Endodermal cell (in vitro differentiated cells): ENCODE results near the gene LCE1A. TPM values are rescaled to one million over a fixed set of nuclear protein-coding genes. Genes with fewer than 3 reads are reported as not detected.

Source experiments
- DNase-seq: peaks from one replicate; pipeline ENCODE4 v3.0.0-alpha.2; 2017
- H3K27ac ChIP-seq: 2 replicates; pipeline ENCODE4 v1.5.1; 2013; ENCODE audit warnings: mild to moderate bottlenecking, low read depth, low read length, moderate library complexity
- H3K27me3 ChIP-seq: 2 replicates; pipeline ENCODE4 v1.6.1; 2013; ENCODE audit warnings: mild to moderate bottlenecking, low read length, moderate library complexity; ENCODE audit not compliant: insufficient read depth, control insufficient read depth, poor library complexity, severe bottlenecking
- H3K36me3 ChIP-seq: 2 replicates; pipeline ENCODE4 v1.7.0; 2013; ENCODE audit warnings: mild to moderate bottlenecking, low read length, moderate library complexity; ENCODE audit not compliant: control insufficient read depth, insufficient read depth
- H3K4me1 ChIP-seq: one replicate; pipeline ENCODE4 v1.7.0; 2013; ENCODE audit warnings: low read length; ENCODE audit not compliant: control insufficient read depth, insufficient read depth
- H3K4me3 ChIP-seq: 2 replicates; pipeline ENCODE4 v1.5.1; 2013; ENCODE audit warnings: mild to moderate bottlenecking, low read length, moderate library complexity
- H3K9ac ChIP-seq: 2 replicates; pipeline ENCODE4 v1.6.1; 2013; ENCODE audit warnings: mild to moderate bottlenecking, low read length, moderate library complexity; ENCODE audit not compliant: poor library complexity, severe bottlenecking; ENCODE audit errors: extremely low read depth
- H3K9me3 ChIP-seq: 2 replicates; pipeline ENCODE4 v1.6.1; 2013; ENCODE audit warnings: mild to moderate bottlenecking, low read length, moderate library complexity; ENCODE audit not compliant: control insufficient read depth
- H3K27ac Mint-ChIP-seq: 2 replicates; pipeline ENCODE4 v1.8.0; 2020; ENCODE audit warnings: mixed read lengths
- H3K27me3 Mint-ChIP-seq: 2 replicates; pipeline ENCODE4 v1.8.0; 2021; ENCODE audit warnings: mild to moderate bottlenecking, mixed read lengths; ENCODE audit not compliant: insufficient read depth
- H3K36me3 Mint-ChIP-seq: 2 replicates; pipeline ENCODE4 v1.8.0; 2020; ENCODE audit warnings: low read depth, mixed read lengths
- H3K4me1 Mint-ChIP-seq: 2 replicates; pipeline ENCODE4 v1.8.0; 2020; ENCODE audit warnings: mixed read lengths
- H3K4me3 Mint-ChIP-seq: 2 replicates; pipeline ENCODE4 v1.8.0; 2020; ENCODE audit warnings: mild to moderate bottlenecking, moderate library complexity, mixed read lengths
- H3K9me3 Mint-ChIP-seq: 2 replicates; pipeline ENCODE4 v1.8.0; 2020; ENCODE audit warnings: mild to moderate bottlenecking, mixed read lengths
- WGBS, 2 experiments: methylation state at CpG; one replicate each; pipeline versions ENCODE4 v1.1.5 to v1.1.7; 2013; ENCODE audit warnings: missing lambda C conversion rate in 2 of 2, mixed read lengths in 1 of 2; ENCODE audit not compliant: insufficient coverage in 1 of 2, insufficient read length in 1 of 2; 5-methylcytosine and 5-hydroxymethylcytosine counted together
- total RNA-seq, 2 donors: library from RNA; stranded (reverse); fragmentation: NEBNext Ultra II Directional in 1 of 2; extraction: Animal tissue kit (Norgen Biotek cat#: 25700) in 1 of 2; gene quantifications; 2 replicates in 1 of 2; 3 replicates in 1 of 2; pipeline ENCODE4 v1.2.1, GENCODE V29; 2021
- TF ChIP-seq, protein P1 (sequence below): fragments of 200-600 bp; sonication (generic); conservative IDR thresholded peaks from 2 replicates; pipeline ENCODE4 v1.5.0; 2021; ENCODE audit warnings: antibody characterized with exemption, mild to moderate bottlenecking

The LCE1A gene
- total RNA-seq, 2 donors from 2014 or later: not detected

- Histone ChIP-seq H3K4me1 (no peaks in the 10 kb centered on the region), H3K27me3 (no peaks in the 10 kb centered on the region), H3K9ac (no peak overlapping the region), H3K36me3 (no peaks in the 10 kb centered on the region), H3K27ac (no peak overlapping the region), H3K9me3 (peaks cover 66% of the 10 kb centered on the region), H3K4me3 (no peak overlapping the region)
- TF ChIP-seq, protein P1, sequence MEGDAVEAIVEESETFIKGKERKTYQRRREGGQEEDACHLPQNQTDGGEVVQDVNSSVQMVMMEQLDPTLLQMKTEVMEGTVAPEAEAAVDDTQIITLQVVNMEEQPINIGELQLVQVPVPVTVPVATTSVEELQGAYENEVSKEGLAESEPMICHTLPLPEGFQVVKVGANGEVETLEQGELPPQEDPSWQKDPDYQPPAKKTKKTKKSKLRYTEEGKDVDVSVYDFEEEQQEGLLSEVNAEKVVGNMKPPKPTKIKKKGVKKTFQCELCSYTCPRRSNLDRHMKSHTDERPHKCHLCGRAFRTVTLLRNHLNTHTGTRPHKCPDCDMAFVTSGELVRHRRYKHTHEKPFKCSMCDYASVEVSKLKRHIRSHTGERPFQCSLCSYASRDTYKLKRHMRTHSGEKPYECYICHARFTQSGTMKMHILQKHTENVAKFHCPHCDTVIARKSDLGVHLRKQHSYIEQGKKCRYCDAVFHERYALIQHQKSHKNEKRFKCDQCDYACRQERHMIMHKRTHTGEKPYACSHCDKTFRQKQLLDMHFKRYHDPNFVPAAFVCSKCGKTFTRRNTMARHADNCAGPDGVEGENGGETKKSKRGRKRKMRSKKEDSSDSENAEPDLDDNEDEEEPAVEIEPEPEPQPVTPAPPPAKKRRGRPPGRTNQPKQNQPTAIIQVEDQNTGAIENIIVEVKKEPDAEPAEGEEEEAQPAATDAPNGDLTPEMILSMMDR: no peak
- no peak overlapping the region for H3K27ac Mint-ChIP-seq
- no peaks in the 10 kb centered on the region for H3K36me3 Mint-ChIP-seq
- 13 to 18% methylated on average over 2 of the region's 2 CpGs for WGBS, 2 experiments
- no peaks in the 10 kb centered on the region for H3K27me3 Mint-ChIP-seq
- DNase-seq: no peak
- H3K4me3 Mint-ChIP-seq: no peak overlapping the region
- H3K9me3 Mint-ChIP-seq: peaks cover 90% of the 10 kb centered on the region
- no peaks in the 10 kb centered on the region for H3K4me1 Mint-ChIP-seq
These were observed 28.4 kb downstream of the LCE1A start for GRCh38 chr1:152855661-152856060.

DNA sequence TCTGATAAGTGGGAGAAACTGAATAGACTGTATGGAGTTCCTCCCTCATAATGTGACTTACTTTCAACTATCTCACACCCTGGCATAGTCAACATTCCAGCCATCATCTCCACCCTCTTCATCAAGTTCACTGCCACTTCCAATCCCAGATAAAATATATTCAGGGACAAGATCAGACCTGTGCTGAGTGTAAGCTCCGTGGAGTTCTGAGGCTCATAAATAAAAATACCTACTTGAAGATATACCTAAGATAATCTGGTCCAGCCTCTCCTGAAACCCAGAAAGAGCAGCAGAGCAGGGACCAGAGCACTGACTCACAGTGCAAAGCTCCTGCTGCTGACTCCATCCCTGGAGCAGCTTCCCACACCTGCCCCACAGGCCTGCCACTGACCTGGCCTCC, 30.8 kb downstream of the LCE1A start:
- no peaks in the 10 kb centered on the region for H3K36me3 ChIP-seq
- Mint-ChIP-seq H3K36me3 (no peaks in the 10 kb centered on the region), H3K27ac (no peak overlapping the region), H3K4me1 (no peaks in the 10 kb centered on the region), H3K4me3 (no peak overlapping the region), H3K27me3 (no peaks in the 10 kb centered on the region), H3K9me3 (peaks cover 91% of the 10 kb centered on the region)
- peaks cover 73% of the 10 kb centered on the region for H3K9me3 ChIP-seq
- DNase-seq: no peak
- H3K27me3 ChIP-seq: no peaks in the 10 kb centered on the region
- 61% methylated on average over 1 of the region's 1 CpG; no CpG with 5 or more reads in 1 of the 2 experiments for WGBS, 2 experiments
- H3K9ac ChIP-seq: no peak overlapping the region
- TF ChIP-seq, protein P1: no peak
- no peaks in the 10 kb centered on the region for H3K4me1 ChIP-seq
- H3K27ac ChIP-seq: no peak overlapping the region
- H3K4me3 ChIP-seq: no peak overlapping the region

DNA sequence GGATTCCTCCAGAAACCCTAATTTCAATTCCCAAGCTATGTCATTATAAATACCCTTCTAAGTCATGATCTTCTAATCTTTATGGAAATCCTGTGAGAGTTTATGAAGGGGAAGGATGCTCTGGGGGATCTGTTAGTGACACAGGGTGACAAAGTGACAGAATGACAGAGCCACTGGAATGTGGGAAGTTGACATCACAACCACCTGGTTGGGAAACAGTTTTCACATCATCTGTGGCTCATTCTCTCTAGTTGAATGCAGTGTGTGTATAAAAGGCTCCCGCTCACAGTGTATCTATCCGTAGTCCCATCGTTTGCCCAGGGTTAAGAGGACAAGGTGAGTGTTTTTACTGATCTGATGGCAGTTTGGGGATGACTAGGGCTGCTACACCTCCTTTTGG, 32.4 kb downstream of the LCE1A start, which contains the start of gene LCE7A:
TSS of gene LCE7A (plus strand) at position 301 of the 400 bp plus-strand sequence. CDS start 702 bp downstream, outside the sequence.
- no peaks in the 10 kb centered on the region for H3K27me3 ChIP-seq
- H3K36me3 ChIP-seq: no peaks in the 10 kb centered on the region
- H3K9ac ChIP-seq: no peak within 1 kb of the TSS
- no peaks in the 10 kb centered on the region for H3K27me3 Mint-ChIP-seq
- TF ChIP-seq, protein P1: no peak
- peaks cover 75% of the 10 kb centered on the region for H3K9me3 ChIP-seq
- no peak within 1 kb of the TSS for H3K4me3 Mint-ChIP-seq
- peaks cover 83% of the 10 kb centered on the region for H3K9me3 Mint-ChIP-seq
- no peak for DNase-seq
- 59 to 63% methylated on average over 3 of the region's 3 CpGs for WGBS, 2 experiments
- no peaks in the 10 kb centered on the region for H3K4me1 Mint-ChIP-seq
- no peak within 1 kb of the TSS for H3K27ac Mint-ChIP-seq
- H3K4me3 ChIP-seq: no peak within 1 kb of the TSS
- H3K36me3 Mint-ChIP-seq: no peaks in the 10 kb centered on the region
- H3K4me1 ChIP-seq: no peaks in the 10 kb centered on the region
- no peak within 1 kb of the TSS for H3K27ac ChIP-seq
